Measurements from ENCODE around the gene GINS3. TPM values are rescaled to one million over a fixed set of nuclear protein-coding genes. Genes with fewer than 3 reads are reported as not detected.

GINS3 gene
- total RNA-seq (10 to 100 TPM in 1 of 5 experiments, 1 to 10 TPM in 3, under 1 TPM in 1; 0.66 to 13.3 (median 1.4) TPM), polyA plus RNA-seq (1 to 10 TPM; 1.7 to 3.6 TPM), total RNA-seq (1.9 reads per million, percentile 8 among the genes with 10 or more reads in this experiment)

- peaks cover 0 to 21% (median 0%) of the 10 kb centered on the region in 5 donors for H3K27me3 Mint-ChIP-seq
- H3K4me3 Mint-ChIP-seq = peak within 1 kb of the TSS; percentile 91 to 100 (median 98)
- H3K9me3 ChIP-seq (ENCODE audit: control insufficient read depth in 2 of 3, low read length in 3 of 3) = no peaks in the 10 kb centered on the region
- peak within 1 kb of the TSS; percentile 99 for H3K4me3 ChIP-seq (ENCODE audit: low read length)
- H3K27ac ChIP-seq (ENCODE audit: low read depth, low read length) = peak within 1 kb of the TSS; percentile 80
- H3K36me3 Mint-ChIP-seq = peaks cover 0 to 19% (median 0%) of the 10 kb centered on the region in 5 donors
- no peaks in the 10 kb centered on the region for H3K27me3 ChIP-seq (ENCODE audit: control insufficient read depth in 2 of 2, insufficient read depth in 2 of 2, low read length in 2 of 2)
- peaks cover 5 to 6% of the 10 kb centered on the region in 2 donors for H3K4me1 ChIP-seq (ENCODE audit: control insufficient read depth in 2 of 2, insufficient read depth in 2 of 2, low read length in 2 of 2)
- intact Hi-C loops (cut with micrococcal nuclease) = loop anchor here (1.0 to 10.0 kb wide), 16 partner anchors 56 to 1208 kb away; partner anchors contain the start of genes CFAP20 (in 2 of the 2), GOT2 (in 2 of the 2), SLC38A7 (in 2 of the 2) and CSNK2A2 (in 1 of the 2)
- peaks cover 0 to 5% (median 0%) of the 10 kb centered on the region in 3 experiments for H3K36me3 ChIP-seq (ENCODE audit: control insufficient read depth in 2 of 3, insufficient read depth in 3 of 3, low read length in 3 of 3)
- peaks cover 3 to 28% (median 16%) of the 10 kb centered on the region in 7 donors for H3K4me1 Mint-ChIP-seq
- peak within 1 kb of the TSS; percentile 89 to 99 (median 95) for H3K27ac Mint-ChIP-seq
- POLR2A ChIA-PET = interaction anchor here (0.7 to 0.9 kb wide), 4 partner anchors 30 to 143 kb away, joined by 3 read pairs; a partner anchor contains a TSS
- peaks cover 0 to 8% (median 0%) of the 10 kb centered on the region in 11 donors for H3K9me3 Mint-ChIP-seq
- CTCF ChIA-PET = interaction anchor here (0.6 to 1.5 kb wide), 2 partner anchors 55 to 362 kb away, joined by 3 to 8 read pairs; no protein-coding TSS in a partner anchor
- ATAC-seq (peak; percentile 96), DNase-seq (peak; percentile 67 to 83 (median 81))
These were observed at the start of gene GINS3 for GRCh38 chr16:58392215-58393137. GINS3 (plus strand) TSS chr16:58392471; CDS start chr16:58392602, 131 bp downstream.

DNA sequence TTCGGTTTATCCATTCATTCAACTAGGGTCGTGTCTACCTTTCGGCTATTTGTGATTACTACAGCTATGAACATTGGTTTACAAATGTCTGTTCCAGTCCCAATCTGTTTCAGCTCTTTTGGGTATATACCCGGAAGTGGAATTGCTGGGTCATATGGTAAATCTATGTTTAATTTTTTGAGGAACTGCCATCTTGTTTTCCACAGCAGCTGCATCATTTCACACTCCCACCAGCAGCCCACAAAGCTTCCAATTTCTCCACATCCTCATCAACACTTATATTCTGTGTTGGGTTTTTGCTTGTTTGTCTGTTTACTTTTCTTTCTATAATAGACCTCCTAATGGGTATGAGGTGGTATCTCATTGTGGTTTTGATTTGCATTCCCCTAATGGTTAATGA lies 48.7 kb upstream of the GINS3 start:
- no peak overlapping the region for H3K4me3 ChIP-seq (ENCODE audit: low read length)
- no peak overlapping the region for H3K27ac Mint-ChIP-seq
- H3K36me3 ChIP-seq (ENCODE audit: control insufficient read depth in 2 of 3, insufficient read depth in 3 of 3, low read length in 3 of 3) = no peaks in the 10 kb centered on the region
- no peaks in the 10 kb centered on the region for H3K9me3 ChIP-seq (ENCODE audit: control insufficient read depth in 2 of 3, low read length in 3 of 3)
- H3K4me3 Mint-ChIP-seq = no peak overlapping the region
- ChIA-PET CTCF (no interaction called here), POLR2A (no interaction called here)
- DNase-seq = no peak
- peaks cover 18 to 39% (median 29%) of the 10 kb centered on the region in 5 donors for H3K27me3 Mint-ChIP-seq
- peaks cover 0 to 1% (median 0%) of the 10 kb centered on the region in 11 donors for H3K9me3 Mint-ChIP-seq
- no peaks in the 10 kb centered on the region for H3K36me3 Mint-ChIP-seq
- no peaks in the 10 kb centered on the region for H3K4me1 Mint-ChIP-seq
- intact Hi-C loops (cut with micrococcal nuclease) = no loop called here
- peaks cover 0 to 3% of the 10 kb centered on the region in 2 donors for H3K27me3 ChIP-seq (ENCODE audit: control insufficient read depth in 2 of 2, insufficient read depth in 2 of 2, low read length in 2 of 2)
- no peak for ATAC-seq
- H3K27ac ChIP-seq (ENCODE audit: low read depth, low read length) = no peak overlapping the region
- H3K4me1 ChIP-seq (ENCODE audit: control insufficient read depth in 2 of 2, insufficient read depth in 2 of 2, low read length in 2 of 2) = no peaks in the 10 kb centered on the region

DNA sequence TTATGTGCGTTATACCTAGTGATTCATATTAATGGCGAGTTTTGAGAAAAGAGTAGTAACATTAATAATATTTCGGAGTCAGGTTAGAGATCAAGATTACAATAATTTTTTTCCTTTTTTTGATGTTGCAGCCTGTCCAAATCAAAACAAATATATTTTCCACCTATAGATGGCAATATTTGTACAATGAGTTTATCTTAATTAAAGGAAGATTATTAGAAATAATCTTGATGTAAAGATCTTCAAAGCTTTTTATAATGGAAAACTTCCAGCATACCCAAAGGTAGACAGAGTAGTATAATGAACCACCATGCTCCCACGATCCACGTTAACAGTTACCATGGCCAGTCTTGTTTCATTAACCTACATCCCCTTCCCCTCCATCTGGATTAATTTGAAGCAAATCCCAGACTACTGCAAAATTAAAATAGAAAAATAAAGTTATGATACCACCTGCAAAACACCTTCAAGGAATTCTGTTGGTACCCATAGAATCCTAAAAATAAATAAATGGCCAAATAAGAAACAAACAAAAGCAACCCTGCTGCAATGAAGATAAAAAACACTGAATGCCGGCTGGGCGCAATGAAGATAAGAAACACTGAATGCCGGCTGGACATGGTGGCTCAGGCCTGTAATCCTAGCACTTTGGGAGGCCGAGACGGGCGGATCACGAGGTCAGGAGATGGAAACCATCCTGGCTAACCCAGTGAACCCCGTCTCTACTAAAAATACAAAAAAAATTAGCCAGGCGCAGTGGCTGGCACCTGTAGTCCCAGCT lies 46.5 kb upstream of the GINS3 start:
- Mint-ChIP-seq H3K4me1 (no peaks in the 10 kb centered on the region), H3K27me3 (peaks cover 27 to 57% (median 46%) of the 10 kb centered on the region in 5 donors), H3K4me3 (no peak overlapping the region), H3K36me3 (no peaks in the 10 kb centered on the region), H3K27ac (no peak overlapping the region), H3K9me3 (no peaks in the 10 kb centered on the region)
- ATAC-seq = no peak
- CTCF ChIA-PET = no interaction called here
- POLR2A ChIA-PET = no interaction called here
- H3K9me3 ChIP-seq (ENCODE audit: control insufficient read depth in 2 of 3, low read length in 3 of 3) = no peaks in the 10 kb centered on the region
- intact Hi-C loops (cut with micrococcal nuclease) = no loop called here
- H3K27ac ChIP-seq (ENCODE audit: low read depth, low read length) = no peak overlapping the region
- DNase-seq = no peak
- peaks cover 0 to 5% of the 10 kb centered on the region in 2 donors for H3K27me3 ChIP-seq (ENCODE audit: control insufficient read depth in 2 of 2, insufficient read depth in 2 of 2, low read length in 2 of 2)
- no peaks in the 10 kb centered on the region for H3K36me3 ChIP-seq (ENCODE audit: control insufficient read depth in 2 of 3, insufficient read depth in 3 of 3, low read length in 3 of 3)
- no peaks in the 10 kb centered on the region for H3K4me1 ChIP-seq (ENCODE audit: control insufficient read depth in 2 of 2, insufficient read depth in 2 of 2, low read length in 2 of 2)
- H3K4me3 ChIP-seq (ENCODE audit: low read length) = no peak overlapping the region

DNA sequence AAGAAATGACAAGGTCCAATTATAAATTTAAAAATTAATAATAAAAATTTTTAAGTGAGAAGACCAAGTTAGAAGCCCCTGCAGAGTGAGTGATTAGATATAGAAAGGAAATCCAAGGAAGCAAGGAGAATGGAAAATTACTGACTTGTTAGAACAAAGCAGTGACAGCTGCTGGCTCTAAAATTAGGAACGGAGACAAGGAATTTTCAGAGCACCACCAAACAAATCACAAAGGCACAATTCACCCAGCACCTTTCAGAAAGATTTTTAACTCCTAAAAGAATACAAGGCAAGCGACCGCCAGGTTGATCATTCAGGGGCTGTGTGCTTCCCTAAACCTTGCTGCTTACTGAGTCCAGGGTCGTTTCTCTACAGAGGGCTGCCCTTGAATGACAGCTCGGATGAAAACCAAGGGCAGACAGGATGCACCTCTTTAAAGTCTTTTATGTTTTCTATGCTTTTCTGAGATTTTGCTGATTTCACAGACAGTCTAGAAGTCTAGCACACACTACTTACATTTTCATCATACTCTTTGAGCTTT lies 45.4 kb upstream of the GINS3 start:
- intact Hi-C loops (cut with micrococcal nuclease) = no loop called here
- POLR2A ChIA-PET = no interaction called here
- CTCF ChIA-PET = interaction anchor here (0.8 kb wide), 1 partner anchor 11 kb away, joined by 5 read pairs; no protein-coding TSS in a partner anchor

GRCh38 chr16:58348986-58349385 lies 43.3 kb upstream of the GINS3 start:
- intact Hi-C loops (cut with micrococcal nuclease) = no loop called here
- DNase-seq (no peak), ATAC-seq (no peak)
- Mint-ChIP-seq H3K4me3 (no peak overlapping the region), H3K27me3 (peaks cover 32 to 52% (median 41%) of the 10 kb centered on the region in 5 donors), H3K27ac (no peak overlapping the region), H3K36me3 (no peaks in the 10 kb centered on the region), H3K9me3 (peaks cover 0 to 10% (median 3%) of the 10 kb centered on the region in 11 donors), H3K4me1 (no peaks in the 10 kb centered on the region)
- ChIA-PET CTCF (interaction anchor here (1.6 kb wide), 1 partner anchor 12 kb away, joined by 4 read pairs; no protein-coding TSS in a partner anchor), POLR2A (no interaction called here)
- Histone ChIP-seq H3K27me3 (ENCODE audit: control insufficient read depth in 2 of 2, insufficient read depth in 2 of 2, low read length in 2 of 2) (peaks cover 0 to 5% of the 10 kb centered on the region in 2 donors), H3K9me3 (ENCODE audit: control insufficient read depth in 2 of 3, low read length in 3 of 3) (no peaks in the 10 kb centered on the region), H3K4me1 (ENCODE audit: control insufficient read depth in 2 of 2, insufficient read depth in 2 of 2, low read length in 2 of 2) (no peaks in the 10 kb centered on the region), H3K4me3 (ENCODE audit: low read length) (no peak overlapping the region), H3K36me3 (ENCODE audit: control insufficient read depth in 2 of 3, insufficient read depth in 3 of 3, low read length in 3 of 3) (no peaks in the 10 kb centered on the region), H3K27ac (ENCODE audit: low read depth, low read length) (no peak overlapping the region)

More for the DNA sequence above, 45.4 kb upstream of the GINS3 start:
- Histone ChIP-seq H3K9me3 (ENCODE audit: control insufficient read depth in 2 of 3, low read length in 3 of 3) (no peaks in the 10 kb centered on the region), H3K27ac (ENCODE audit: low read depth, low read length) (no peak overlapping the region), H3K4me3 (ENCODE audit: low read length) (no peak overlapping the region), H3K27me3 (ENCODE audit: control insufficient read depth in 2 of 2, insufficient read depth in 2 of 2, low read length in 2 of 2) (peaks cover 0 to 5% of the 10 kb centered on the region in 2 donors), H3K36me3 (ENCODE audit: control insufficient read depth in 2 of 3, insufficient read depth in 3 of 3, low read length in 3 of 3) (no peaks in the 10 kb centered on the region), H3K4me1 (ENCODE audit: control insufficient read depth in 2 of 2, insufficient read depth in 2 of 2, low read length in 2 of 2) (no peaks in the 10 kb centered on the region)
- Mint-ChIP-seq H3K4me3 (no peak overlapping the region), H3K9me3 (peaks cover 0 to 4% (median 0%) of the 10 kb centered on the region in 11 donors), H3K27me3 (peaks cover 34 to 61% (median 49%) of the 10 kb centered on the region in 5 donors), H3K27ac (no peak overlapping the region), H3K4me1 (no peaks in the 10 kb centered on the region), H3K36me3 (no peaks in the 10 kb centered on the region)
- no peak for DNase-seq
- ATAC-seq = no peak

DNA sequence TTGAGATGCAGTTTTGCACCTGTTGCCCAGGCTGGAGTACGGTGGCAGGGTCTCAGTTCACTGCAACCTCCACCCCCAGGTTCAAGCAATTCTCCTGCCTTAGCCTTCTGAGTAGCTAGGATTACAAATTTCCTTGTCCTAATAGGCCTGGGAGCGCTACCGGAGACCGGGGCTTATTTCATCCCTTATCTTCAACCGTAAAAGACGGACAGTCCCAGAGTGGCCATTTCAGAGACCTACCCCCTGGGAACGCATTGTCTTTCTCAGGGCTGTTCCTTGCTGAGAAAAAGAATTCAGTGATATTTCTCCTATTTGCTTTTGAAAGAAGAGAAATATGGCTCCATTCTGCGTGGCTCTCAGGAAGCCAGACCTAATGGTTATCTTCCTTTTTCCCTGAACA lies 39.6 kb upstream of the GINS3 start:
- Mint-ChIP-seq H3K4me1 (no peaks in the 10 kb centered on the region), H3K4me3 (no peak overlapping the region), H3K36me3 (no peaks in the 10 kb centered on the region), H3K27me3 (peaks cover 26 to 57% (median 39%) of the 10 kb centered on the region in 5 donors), H3K9me3 (peaks cover 0 to 13% (median 4%) of the 10 kb centered on the region in 11 donors), H3K27ac (no peak overlapping the region)
- intact Hi-C loops (cut with micrococcal nuclease) = no loop called here
- H3K4me1 ChIP-seq (ENCODE audit: control insufficient read depth in 2 of 2, insufficient read depth in 2 of 2, low read length in 2 of 2) = no peaks in the 10 kb centered on the region
- no peaks in the 10 kb centered on the region for H3K9me3 ChIP-seq (ENCODE audit: control insufficient read depth in 2 of 3, low read length in 3 of 3)
- peaks cover 0 to 5% of the 10 kb centered on the region in 2 donors for H3K27me3 ChIP-seq (ENCODE audit: control insufficient read depth in 2 of 2, insufficient read depth in 2 of 2, low read length in 2 of 2)
- CTCF ChIA-PET = no interaction called here
- H3K36me3 ChIP-seq (ENCODE audit: control insufficient read depth in 2 of 3, insufficient read depth in 3 of 3, low read length in 3 of 3) = no peaks in the 10 kb centered on the region
- H3K4me3 ChIP-seq (ENCODE audit: low read length) = no peak overlapping the region
- DNase-seq (no peak), ATAC-seq (no peak)
- H3K27ac ChIP-seq (ENCODE audit: low read depth, low read length) = no peak overlapping the region
- POLR2A ChIA-PET = no interaction called here

Measured in naive thymus-derived CD4-positive, alpha-beta T cell (primary cell).